H1 (cell line): ENCODE measurements around the gene PTPRD.

Experiments used
- MAX ChIP-seq: IDR thresholded peaks from 2 replicates; pipeline ENCODE4 v1.6.1; 2012; ENCODE audit warnings: inconsistent platforms
- POLR2A ChIP-seq, 2 experiments: IDR thresholded peaks; 1 replicate in 1 of 2; 2 replicates in 1 of 2; pipeline ENCODE4 v1.6.1; 2011; ENCODE audit warnings: low read depth in 2 of 2, low read length in 2 of 2, mild to moderate bottlenecking in 2 of 2; ENCODE audit errors: control extremely low read depth in 1 of 2

- TF ChIP-seq MAX (no peak), POLR2A (IDR thresholded peaks at IDR 0.05; ENCODE audit: control extremely low read depth in 1 of 2, low read depth in 2 of 2, low read length in 2 of 2) (no peak)
Measured at GRCh38 chr9:9670454-9670853, 942.3 kb downstream of the PTPRD start.
